Middle frontal gyrus (tissue), 1 donor: Measurements from ENCODE around the gene RSPH1.

Experiments used
- DNase-seq: peaks from one replicate; pipeline ENCODE4 v3.0.0-alpha.2; 2015; ENCODE audit warnings: low spot score; ENCODE audit errors: extremely low spot score

RSPH1 gene

GRCh38 chr21:42451941-42452340 is 44.1 kb downstream of the RSPH1 start:
- no peak for DNase-seq

GRCh38 chr21:42448686-42449085 is 47.3 kb downstream of the RSPH1 start:
- no peak for DNase-seq

GRCh38 chr21:42447732-42448131 is 48.3 kb downstream of the RSPH1 start:
- DNase-seq, result no peak

GRCh38 chr21:42447182-42447581 is 48.8 kb downstream of the RSPH1 start:
- no peak for DNase-seq

GRCh38 chr21:42446531-42446930 is 49.5 kb downstream of the RSPH1 start:
- DNase-seq, result no peak

- no peak for DNase-seq
These were observed 50.7 kb downstream of the RSPH1 start for GRCh38 chr21:42445311-42445710.

- no peak for DNase-seq
These were observed 51.3 kb downstream of the RSPH1 start for GRCh38 chr21:42444745-42445059.

- DNase-seq, result no peak
These were observed 51.9 kb downstream of the RSPH1 start for GRCh38 chr21:42443876-42444744.

GRCh38 chr21:42443181-42443785 is 52.7 kb downstream of the RSPH1 start:
- DNase-seq, result no peak

- no peak for DNase-seq
These were observed 54.1 kb downstream of the RSPH1 start for GRCh38 chr21:42441963-42442362.

- no peak for DNase-seq
These were observed 55.7 kb downstream of the RSPH1 start for GRCh38 chr21:42440187-42440792.

- DNase-seq, result no peak
These were observed 56.5 kb downstream of the RSPH1 start for GRCh38 chr21:42439284-42440186.

- DNase-seq, result no peak
These were observed 57.5 kb downstream of the RSPH1 start for GRCh38 chr21:42438316-42439205.

GRCh38 chr21:42437786-42438185 is 58.2 kb downstream of the RSPH1 start:
- no peak for DNase-seq

- no peak for DNase-seq
These were observed 59.1 kb downstream of the RSPH1 start for GRCh38 chr21:42436914-42437313.

GRCh38 chr21:42435833-42436232 is 60.2 kb downstream of the RSPH1 start:
- no peak for DNase-seq

GRCh38 chr21:42435401-42435800 is 60.6 kb downstream of the RSPH1 start:
- no peak for DNase-seq

- no peak for DNase-seq
These were observed 61.1 kb downstream of the RSPH1 start for GRCh38 chr21:42434884-42435283.

- DNase-seq, result no peak
These were observed 62.0 kb downstream of the RSPH1 start for GRCh38 chr21:42433946-42434551.

- DNase-seq, result no peak
These were observed 63.3 kb downstream of the RSPH1 start for GRCh38 chr21:42432695-42433094.
